Measurements from ENCODE around the gene STARD10. TPM values are rescaled to one million over a fixed set of nuclear protein-coding genes. Genes with fewer than 3 reads are reported as not detected.
A peak's percentile ranks its signal among the peaks of the same experiment; 100 is the strongest.

The STARD10 gene
- total RNA-seq, 6 experiments from 2014 or later: 10.8 to 16.9 (median 15.8) TPM

DNA sequence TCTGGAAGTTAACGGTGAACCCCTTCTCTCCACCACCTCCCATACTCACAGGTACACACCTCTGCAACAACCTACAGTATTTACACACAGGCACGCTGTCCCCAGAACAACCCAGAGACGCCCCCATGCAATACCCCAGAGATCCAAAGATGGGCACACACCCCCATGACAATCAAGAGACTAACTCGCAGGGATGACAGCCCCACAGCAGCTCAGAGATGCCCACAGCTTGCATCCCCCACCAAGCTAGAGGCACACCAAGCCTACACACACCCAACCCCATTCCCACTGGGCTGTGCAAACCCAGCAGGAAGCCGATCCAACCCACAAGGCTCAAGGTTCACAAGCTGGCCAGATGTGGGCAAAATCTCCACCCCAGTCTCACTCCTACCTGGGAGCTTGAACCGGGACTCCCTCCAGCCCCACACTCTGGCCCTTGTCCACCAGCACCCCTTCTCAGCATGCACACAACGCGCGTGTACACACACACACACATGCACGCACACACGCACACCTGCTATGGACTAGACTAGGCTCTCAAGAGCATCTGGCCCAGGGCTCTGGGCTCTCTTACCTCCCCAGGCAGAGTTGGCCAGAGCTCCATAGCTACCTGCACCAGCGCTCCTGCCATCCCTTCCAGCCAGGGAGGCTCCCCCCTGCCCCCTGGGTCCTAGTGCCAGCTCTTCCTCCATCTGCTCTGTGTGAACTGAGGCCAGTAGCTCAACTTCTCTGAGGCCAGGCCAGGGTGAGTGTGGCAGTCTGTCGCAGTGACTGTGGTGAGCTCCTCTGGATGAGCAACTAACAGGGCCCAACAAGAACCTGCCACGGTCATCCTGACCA, 11.5 kb downstream of the STARD10 start:
- TF ChIP-seq, protein P1, sequence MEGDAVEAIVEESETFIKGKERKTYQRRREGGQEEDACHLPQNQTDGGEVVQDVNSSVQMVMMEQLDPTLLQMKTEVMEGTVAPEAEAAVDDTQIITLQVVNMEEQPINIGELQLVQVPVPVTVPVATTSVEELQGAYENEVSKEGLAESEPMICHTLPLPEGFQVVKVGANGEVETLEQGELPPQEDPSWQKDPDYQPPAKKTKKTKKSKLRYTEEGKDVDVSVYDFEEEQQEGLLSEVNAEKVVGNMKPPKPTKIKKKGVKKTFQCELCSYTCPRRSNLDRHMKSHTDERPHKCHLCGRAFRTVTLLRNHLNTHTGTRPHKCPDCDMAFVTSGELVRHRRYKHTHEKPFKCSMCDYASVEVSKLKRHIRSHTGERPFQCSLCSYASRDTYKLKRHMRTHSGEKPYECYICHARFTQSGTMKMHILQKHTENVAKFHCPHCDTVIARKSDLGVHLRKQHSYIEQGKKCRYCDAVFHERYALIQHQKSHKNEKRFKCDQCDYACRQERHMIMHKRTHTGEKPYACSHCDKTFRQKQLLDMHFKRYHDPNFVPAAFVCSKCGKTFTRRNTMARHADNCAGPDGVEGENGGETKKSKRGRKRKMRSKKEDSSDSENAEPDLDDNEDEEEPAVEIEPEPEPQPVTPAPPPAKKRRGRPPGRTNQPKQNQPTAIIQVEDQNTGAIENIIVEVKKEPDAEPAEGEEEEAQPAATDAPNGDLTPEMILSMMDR (IDR thresholded peaks at IDR 0.05): no peak

DNA sequence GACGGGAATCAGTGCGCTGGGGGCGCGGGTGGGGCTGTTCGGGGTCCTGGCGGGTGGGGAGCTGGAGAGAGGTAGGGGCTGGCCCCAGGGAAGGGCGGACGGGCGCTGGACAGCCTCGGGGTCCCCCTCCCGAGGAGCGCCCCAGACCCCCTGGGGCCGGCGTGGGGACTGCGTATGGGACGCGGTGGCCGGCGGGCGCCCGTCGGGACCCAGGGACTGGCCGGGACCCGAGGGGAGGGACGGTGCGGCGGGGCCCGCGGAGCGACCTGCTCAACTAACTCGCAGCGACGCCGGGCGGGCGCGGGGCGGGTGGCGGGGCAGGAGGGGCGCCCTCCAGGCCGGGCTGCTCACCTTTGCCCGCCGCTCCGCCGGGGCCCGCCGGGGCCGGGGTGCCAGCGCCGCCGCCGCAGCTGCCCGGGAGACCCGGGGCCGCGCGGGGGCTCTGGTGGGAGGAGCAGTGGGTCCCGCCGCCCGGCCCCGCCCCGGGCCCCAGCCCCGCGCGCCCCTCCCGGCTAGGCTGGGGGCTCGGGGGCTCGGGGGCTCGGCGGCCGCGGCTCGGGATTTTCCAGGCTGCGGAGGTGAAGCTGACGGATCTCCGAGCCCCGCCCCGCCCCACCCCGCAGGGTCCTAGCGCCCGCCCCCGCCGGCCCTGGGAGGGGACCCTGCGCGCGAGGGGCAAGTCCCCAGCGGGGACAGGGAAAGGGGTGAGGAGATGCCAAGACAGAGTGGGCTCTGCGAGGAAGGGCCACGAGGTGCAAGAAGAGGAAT, 12.3 kb downstream of the STARD10 start:
- DNase-seq: no peak
- Mint-ChIP-seq H3K27me3 (ENCODE audit: insufficient read depth) (peaks cover 5% of the 10 kb centered on the region), H3K9me3 (no peaks in the 10 kb centered on the region), H3K4me3 (peak overlapping the region; percentile 53), H3K4me1 (ENCODE audit: low read depth) (no peaks in the 10 kb centered on the region), H3K27ac (no peak overlapping the region), H3K36me3 (ENCODE audit: low read depth) (no peaks in the 10 kb centered on the region)
- TF ChIP-seq, protein P1 (IDR thresholded peaks at IDR 0.05): no peak

More for the DNA sequence above, 11.5 kb downstream of the STARD10 start:
- Mint-ChIP-seq H3K36me3 (ENCODE audit: low read depth) (no peaks in the 10 kb centered on the region), H3K27ac (no peak overlapping the region), H3K9me3 (no peaks in the 10 kb centered on the region), H3K27me3 (ENCODE audit: insufficient read depth) (peaks cover 5% of the 10 kb centered on the region), H3K4me1 (ENCODE audit: low read depth) (no peaks in the 10 kb centered on the region), H3K4me3 (peak overlapping the region; percentile 53)
- DNase-seq: no peak

DNA sequence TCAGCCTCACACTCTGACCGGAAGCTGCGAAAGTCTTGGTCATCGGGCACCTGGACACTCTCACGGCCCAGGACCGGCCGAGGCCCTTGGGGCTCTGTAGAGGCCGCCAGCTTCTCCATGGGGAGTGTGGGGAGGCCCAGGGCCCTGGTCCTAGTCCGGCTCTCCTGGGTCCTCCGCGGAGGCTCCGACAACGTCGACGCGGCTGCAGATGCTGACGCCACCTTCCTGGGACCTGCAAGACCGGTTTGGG, 12.9 kb downstream of the STARD10 start:
- TF ChIP-seq, protein P1 (IDR thresholded peaks at IDR 0.05): no peak
- Mint-ChIP-seq H3K27ac (no peak overlapping the region), H3K27me3 (ENCODE audit: insufficient read depth) (peaks cover 5% of the 10 kb centered on the region), H3K36me3 (ENCODE audit: low read depth) (no peaks in the 10 kb centered on the region), H3K4me1 (ENCODE audit: low read depth) (no peaks in the 10 kb centered on the region), H3K9me3 (no peaks in the 10 kb centered on the region), H3K4me3 (peak overlapping the region; percentile 20; the same call in 1 of the 2 replicates)
- no peak for DNase-seq

DNA sequence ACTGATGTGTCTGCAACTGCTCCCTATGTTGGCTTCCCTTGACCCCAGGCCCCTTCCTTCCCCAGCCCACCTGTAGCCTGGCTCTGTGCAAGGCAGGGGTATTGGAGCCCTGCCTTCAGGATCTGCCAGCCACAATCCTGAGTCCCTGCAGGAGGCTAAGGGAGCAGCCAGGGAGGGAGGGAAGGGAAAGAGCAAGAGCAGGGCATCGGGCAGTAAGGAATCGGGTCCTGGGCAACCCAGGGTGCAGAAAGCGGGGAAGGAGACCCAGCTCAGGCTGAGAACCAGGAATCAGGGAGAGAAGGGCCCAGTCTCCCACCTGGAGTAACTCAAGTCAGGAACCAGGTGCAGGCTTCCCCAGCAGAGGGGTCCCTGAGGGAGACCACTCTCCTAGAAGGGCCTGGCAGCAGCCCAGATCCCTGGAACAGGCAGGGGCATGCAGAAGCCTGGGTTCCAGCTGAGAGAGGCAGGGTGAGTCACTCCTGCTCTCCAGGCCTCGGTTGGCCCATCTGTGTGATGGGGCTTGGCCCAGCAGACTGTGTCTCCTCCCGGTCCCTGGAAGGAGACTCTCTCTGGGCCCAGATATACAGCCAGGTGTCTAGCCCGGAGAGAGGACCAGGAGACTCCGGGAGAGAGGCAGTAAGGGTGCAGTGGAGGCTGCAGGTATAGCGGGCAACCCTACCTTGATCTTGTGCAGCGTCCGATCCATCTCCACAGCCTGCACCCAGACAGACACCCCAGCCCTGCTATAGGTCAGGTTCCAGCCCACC, 13.4 kb downstream of the STARD10 start:
- TF ChIP-seq, protein P1 (IDR thresholded peaks at IDR 0.05): no peak
- H3K27me3 Mint-ChIP-seq (ENCODE audit: insufficient read depth): peaks cover 5% of the 10 kb centered on the region
- no peaks in the 10 kb centered on the region for H3K4me1 Mint-ChIP-seq (ENCODE audit: low read depth)
- no peaks in the 10 kb centered on the region for H3K9me3 Mint-ChIP-seq
- H3K36me3 Mint-ChIP-seq (ENCODE audit: low read depth): no peaks in the 10 kb centered on the region
- no peak for DNase-seq
- peak overlapping the region; percentile 20; the same call in 1 of the 2 replicates for H3K4me3 Mint-ChIP-seq
- H3K27ac Mint-ChIP-seq: no peak overlapping the region

DNA sequence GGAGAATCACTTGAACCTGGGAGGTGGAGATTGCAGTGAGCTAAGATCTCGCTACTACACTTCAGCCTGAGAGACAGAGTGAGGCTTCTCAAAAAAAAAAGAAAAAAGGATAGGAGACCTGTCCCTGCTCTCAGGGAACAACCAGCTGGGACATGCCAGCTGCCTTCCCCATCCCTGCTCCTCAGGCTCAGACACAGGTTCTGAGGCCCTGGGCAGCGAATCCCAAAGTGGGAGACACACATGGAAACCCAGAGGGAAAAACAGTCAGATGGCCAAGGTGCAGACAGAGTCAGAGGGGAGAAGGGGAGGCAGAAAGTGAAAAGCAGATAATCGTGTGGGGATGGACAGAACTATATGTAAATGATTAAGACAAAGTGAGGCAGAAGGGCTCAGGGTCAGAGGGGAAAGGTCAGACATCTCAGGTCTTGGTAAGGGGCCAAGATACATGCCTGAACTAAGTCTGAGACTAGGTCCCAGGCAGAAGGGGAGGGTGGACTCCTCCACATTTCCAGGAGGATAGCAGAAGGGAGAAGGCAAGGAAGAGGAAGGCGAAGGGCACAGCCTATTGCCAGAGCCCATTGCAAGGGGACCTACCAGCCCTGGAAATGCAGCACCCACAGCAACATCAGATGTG, 14.2 kb downstream of the STARD10 start:
- no peak overlapping the region for H3K4me3 Mint-ChIP-seq
- TF ChIP-seq, protein P1 (IDR thresholded peaks at IDR 0.05): no peak

More for the DNA sequence above, 14.2 kb downstream of the STARD10 start:
- DNase-seq: no peak
- no peaks in the 10 kb centered on the region for H3K9me3 Mint-ChIP-seq
- H3K27ac Mint-ChIP-seq: no peak overlapping the region
- H3K36me3 Mint-ChIP-seq (ENCODE audit: low read depth): no peaks in the 10 kb centered on the region
- no peaks in the 10 kb centered on the region for H3K4me1 Mint-ChIP-seq (ENCODE audit: low read depth)
- H3K27me3 Mint-ChIP-seq (ENCODE audit: insufficient read depth): peaks cover 4% of the 10 kb centered on the region
